ENCODE measurements around the gene ENPP5. TPM values are rescaled to one million over a fixed set of nuclear protein-coding genes. Genes with fewer than 3 reads are reported as not detected.

The ENPP5 gene
- polyA plus RNA-seq, 2 of the 4 experiments (the other 2 are of a cell fraction), result not detected

DNA sequence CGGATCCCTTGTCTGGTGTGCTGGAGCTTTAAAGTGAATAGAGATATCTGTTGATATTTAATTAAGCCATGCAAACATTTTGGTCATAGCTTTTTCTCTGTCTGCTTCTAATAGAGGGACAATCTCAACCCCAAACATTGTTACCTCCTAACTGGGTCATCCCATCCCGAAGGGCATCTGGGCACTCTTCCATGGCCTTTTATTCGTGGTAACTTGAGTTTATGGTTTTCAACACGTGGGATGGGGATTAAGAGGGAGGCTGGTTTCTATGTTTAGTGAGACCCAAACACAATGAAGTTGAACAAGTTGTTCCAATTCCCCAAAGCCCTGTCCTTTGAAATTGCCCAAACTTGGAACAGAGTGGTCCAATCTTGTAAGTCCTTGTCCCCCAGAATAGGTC, 1.4 kb upstream of the ENPP5 start:
- ChIA-PET POLR2A (no interaction called here), CTCF (no interaction called here)
- Histone ChIP-seq H3K9me3 (no peaks in the 10 kb centered on the region), H3K27ac (no peak overlapping the region), H3K4me1 (no peaks in the 10 kb centered on the region), H3K4me2 (no peak overlapping the region), H3K4me3 (no peak overlapping the region)
- no peak for DNase-seq (ENCODE audit: low read depth in 1 of 2, low spot score in 1 of 2)
- no peak for ATAC-seq
- 27% methylated on average over 4 of the region's 4 CpGs for WGBS (ENCODE audit: missing lambda C conversion rate)
- TF ChIP-seq NFE2L2 (conservative IDR thresholded peaks at IDR 0.05; ENCODE audit: low read length), result no peak
- no peak for TF ChIP-seq EHMT2 (IDR thresholded peaks at IDR 0.05; ENCODE audit: low read depth)
- TF ChIP-seq CHD2 (IDR thresholded peaks at IDR 0.05; ENCODE audit: low read length, partially characterized antibody), result no peak
- TF ChIP-seq, protein P1, sequence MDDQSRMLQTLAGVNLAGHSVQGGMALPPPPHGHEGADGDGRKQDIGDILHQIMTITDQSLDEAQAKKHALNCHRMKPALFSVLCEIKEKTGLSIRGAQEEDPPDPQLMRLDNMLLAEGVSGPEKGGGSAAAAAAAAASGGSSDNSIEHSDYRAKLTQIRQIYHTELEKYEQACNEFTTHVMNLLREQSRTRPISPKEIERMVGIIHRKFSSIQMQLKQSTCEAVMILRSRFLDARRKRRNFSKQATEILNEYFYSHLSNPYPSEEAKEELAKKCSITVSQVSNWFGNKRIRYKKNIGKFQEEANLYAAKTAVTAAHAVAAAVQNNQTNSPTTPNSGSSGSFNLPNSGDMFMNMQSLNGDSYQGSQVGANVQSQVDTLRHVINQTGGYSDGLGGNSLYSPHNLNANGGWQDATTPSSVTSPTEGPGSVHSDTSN (IDR thresholded peaks at IDR 0.05), result no peak
- no peak for TF ChIP-seq FOXS1 (CRISPR knock-in tag; IDR thresholded peaks at IDR 0.05)
- TF ChIP-seq JUNB (IDR thresholded peaks at IDR 0.05), result no peak
- no peak for TF ChIP-seq BHLHE40 (IDR thresholded peaks at IDR 0.05; ENCODE audit: low read depth, low read length)
- TF ChIP-seq, protein P2, sequence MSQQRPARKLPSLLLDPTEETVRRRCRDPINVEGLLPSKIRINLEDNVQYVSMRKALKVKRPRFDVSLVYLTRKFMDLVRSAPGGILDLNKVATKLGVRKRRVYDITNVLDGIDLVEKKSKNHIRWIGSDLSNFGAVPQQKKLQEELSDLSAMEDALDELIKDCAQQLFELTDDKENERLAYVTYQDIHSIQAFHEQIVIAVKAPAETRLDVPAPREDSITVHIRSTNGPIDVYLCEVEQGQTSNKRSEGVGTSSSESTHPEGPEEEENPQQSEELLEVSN (IDR thresholded peaks at IDR 0.05; ENCODE audit: borderline replicate concordance, low read depth), result no peak
- TF ChIP-seq MAFK (IDR thresholded peaks at IDR 0.05; ENCODE audit: partially characterized antibody), result no peak
- no peak for TF ChIP-seq RCOR1 (IDR thresholded peaks at IDR 0.05; ENCODE audit: low read depth, low read length)
- TF ChIP-seq MYC (IDR thresholded peaks at IDR 0.05; ENCODE audit: borderline replicate concordance, low read length), result no peak
- TF ChIP-seq HDAC2 (IDR thresholded peaks at IDR 0.05), result no peak
- TF ChIP-seq HOXA7 (CRISPR knock-in tag; IDR thresholded peaks at IDR 0.05), result no peak
- TF ChIP-seq HOXB5 (CRISPR knock-in tag; IDR thresholded peaks at IDR 0.05), result no peak
- no peak for TF ChIP-seq KDM5A (IDR thresholded peaks at IDR 0.05)
- no peak for TF ChIP-seq RARB (CRISPR knock-in tag; IDR thresholded peaks at IDR 0.05)
- no peak for TF ChIP-seq TFCP2L1 (CRISPR knock-in tag; IDR thresholded peaks at IDR 0.05)
- TF ChIP-seq PHF8 (IDR thresholded peaks at IDR 0.05; ENCODE audit: borderline replicate concordance, low read depth), result no peak
- FAIRE-seq, result no peak

DNA sequence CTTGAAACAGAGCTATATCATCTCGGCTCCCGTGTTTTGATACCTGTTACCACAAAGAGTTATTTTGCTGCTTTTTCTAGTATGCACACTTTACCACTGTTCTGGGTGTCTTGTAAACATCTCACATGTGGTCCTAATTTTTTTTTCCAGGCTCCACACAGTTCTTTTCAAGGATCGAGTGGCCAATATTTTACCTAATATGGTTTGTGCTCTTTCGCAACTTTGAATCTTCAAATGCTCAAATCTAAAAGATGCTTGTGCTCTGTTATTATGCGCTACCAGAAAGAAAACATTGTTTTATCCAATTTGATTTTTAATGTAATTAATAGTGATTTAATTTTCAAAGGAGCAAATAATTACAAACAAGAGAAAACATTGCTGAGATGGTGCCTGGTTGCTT, 10.7 kb downstream of the ENPP5 start:
- H3K27ac ChIP-seq, result no peak overlapping the region
- H3K4me1 ChIP-seq, result no peaks in the 10 kb centered on the region
- ATAC-seq, result no peak
- no peaks in the 10 kb centered on the region for H3K9me3 ChIP-seq
- FAIRE-seq, result no peak
- no peak overlapping the region for H3K4me3 ChIP-seq
- WGBS (ENCODE audit: missing lambda C conversion rate), result 51% methylated on average over 5 of the region's 5 CpGs
- H3K4me2 ChIP-seq, result no peak overlapping the region
- ChIA-PET POLR2A (no interaction called here), CTCF (no interaction called here)
- no peak for DNase-seq (ENCODE audit: low read depth in 1 of 2, low spot score in 1 of 2)
- TF ChIP-seq, protein P3, sequence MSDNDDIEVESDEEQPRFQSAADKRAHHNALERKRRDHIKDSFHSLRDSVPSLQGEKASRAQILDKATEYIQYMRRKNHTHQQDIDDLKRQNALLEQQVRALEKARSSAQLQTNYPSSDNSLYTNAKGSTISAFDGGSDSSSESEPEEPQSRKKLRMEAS (IDR thresholded peaks at IDR 0.05), result no peak

DNA sequence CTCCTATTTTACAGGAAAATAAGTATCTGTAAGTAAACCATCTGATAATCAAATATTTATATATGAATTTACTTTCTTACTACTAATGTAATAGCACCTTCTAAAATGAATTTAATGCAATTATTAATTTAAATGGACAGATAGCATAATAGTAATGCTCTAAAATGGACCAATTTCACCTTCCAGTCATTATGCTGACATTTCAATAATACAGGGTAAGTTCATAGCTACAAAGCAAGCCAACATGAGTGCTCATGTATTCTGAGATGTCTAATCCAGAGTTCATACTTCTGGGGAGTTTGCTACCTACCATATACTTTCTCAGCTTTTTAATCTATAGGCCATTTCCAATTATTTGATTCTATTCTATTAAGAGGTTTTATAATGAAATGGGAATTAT, 11.6 kb downstream of the ENPP5 start:
- Histone ChIP-seq H3K9me3 (no peaks in the 10 kb centered on the region), H3K4me3 (no peak overlapping the region), H3K27ac (no peak overlapping the region), H3K4me1 (no peaks in the 10 kb centered on the region), H3K4me2 (no peak overlapping the region)
- TF ChIP-seq GATA3 (IDR thresholded peaks at IDR 0.05; ENCODE audit: borderline replicate concordance), result no peak
- TF ChIP-seq, protein P3 (IDR thresholded peaks at IDR 0.05), result no peak
- no peak for TF ChIP-seq PHF8 (IDR thresholded peaks at IDR 0.05; ENCODE audit: borderline replicate concordance, low read depth)
- no peak for TF ChIP-seq POLR2AphosphoS2 (conservative IDR thresholded peaks at IDR 0.05; ENCODE audit: low read length)
- TF ChIP-seq EHMT2 (IDR thresholded peaks at IDR 0.05; ENCODE audit: low read depth), result no peak
- no peak for TF ChIP-seq HOXA7 (CRISPR knock-in tag; IDR thresholded peaks at IDR 0.05)
- TF ChIP-seq NR3C1 (IDR thresholded peaks at IDR 0.05), result no peak
- no peak for TF ChIP-seq TP53 (CRISPR knock-in tag; IDR thresholded peaks at IDR 0.05)
- TF ChIP-seq, protein P4, sequence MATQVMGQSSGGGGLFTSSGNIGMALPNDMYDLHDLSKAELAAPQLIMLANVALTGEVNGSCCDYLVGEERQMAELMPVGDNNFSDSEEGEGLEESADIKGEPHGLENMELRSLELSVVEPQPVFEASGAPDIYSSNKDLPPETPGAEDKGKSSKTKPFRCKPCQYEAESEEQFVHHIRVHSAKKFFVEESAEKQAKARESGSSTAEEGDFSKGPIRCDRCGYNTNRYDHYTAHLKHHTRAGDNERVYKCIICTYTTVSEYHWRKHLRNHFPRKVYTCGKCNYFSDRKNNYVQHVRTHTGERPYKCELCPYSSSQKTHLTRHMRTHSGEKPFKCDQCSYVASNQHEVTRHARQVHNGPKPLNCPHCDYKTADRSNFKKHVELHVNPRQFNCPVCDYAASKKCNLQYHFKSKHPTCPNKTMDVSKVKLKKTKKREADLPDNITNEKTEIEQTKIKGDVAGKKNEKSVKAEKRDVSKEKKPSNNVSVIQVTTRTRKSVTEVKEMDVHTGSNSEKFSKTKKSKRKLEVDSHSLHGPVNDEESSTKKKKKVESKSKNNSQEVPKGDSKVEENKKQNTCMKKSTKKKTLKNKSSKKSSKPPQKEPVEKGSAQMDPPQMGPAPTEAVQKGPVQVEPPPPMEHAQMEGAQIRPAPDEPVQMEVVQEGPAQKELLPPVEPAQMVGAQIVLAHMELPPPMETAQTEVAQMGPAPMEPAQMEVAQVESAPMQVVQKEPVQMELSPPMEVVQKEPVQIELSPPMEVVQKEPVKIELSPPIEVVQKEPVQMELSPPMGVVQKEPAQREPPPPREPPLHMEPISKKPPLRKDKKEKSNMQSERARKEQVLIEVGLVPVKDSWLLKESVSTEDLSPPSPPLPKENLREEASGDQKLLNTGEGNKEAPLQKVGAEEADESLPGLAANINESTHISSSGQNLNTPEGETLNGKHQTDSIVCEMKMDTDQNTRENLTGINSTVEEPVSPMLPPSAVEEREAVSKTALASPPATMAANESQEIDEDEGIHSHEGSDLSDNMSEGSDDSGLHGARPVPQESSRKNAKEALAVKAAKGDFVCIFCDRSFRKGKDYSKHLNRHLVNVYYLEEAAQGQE (IDR thresholded peaks at IDR 0.05), result no peak
- no peak for ATAC-seq
- no peak for DNase-seq (ENCODE audit: low read depth in 1 of 2, low spot score in 1 of 2)
- no peak for FAIRE-seq
- ChIA-PET CTCF (interaction anchor here (0.8 to 1.6 kb wide), 2 partner anchors 17 to 26 kb away, joined by 3 read pairs; no protein-coding TSS in a partner anchor), POLR2A (no interaction called here)

Data from A549 (cell line).